Measurements from ENCODE around the gene INPP5B. TPM values are rescaled to one million over a fixed set of nuclear protein-coding genes. Genes with fewer than 3 reads are reported as not detected.

Gene INPP5B
- total and polyA plus RNA-seq, 2 of the 13 experiments (the other 11 are each of a cell fraction or from before 2014, with no cell fraction given), result 9.0 to 9.8 TPM

DNA sequence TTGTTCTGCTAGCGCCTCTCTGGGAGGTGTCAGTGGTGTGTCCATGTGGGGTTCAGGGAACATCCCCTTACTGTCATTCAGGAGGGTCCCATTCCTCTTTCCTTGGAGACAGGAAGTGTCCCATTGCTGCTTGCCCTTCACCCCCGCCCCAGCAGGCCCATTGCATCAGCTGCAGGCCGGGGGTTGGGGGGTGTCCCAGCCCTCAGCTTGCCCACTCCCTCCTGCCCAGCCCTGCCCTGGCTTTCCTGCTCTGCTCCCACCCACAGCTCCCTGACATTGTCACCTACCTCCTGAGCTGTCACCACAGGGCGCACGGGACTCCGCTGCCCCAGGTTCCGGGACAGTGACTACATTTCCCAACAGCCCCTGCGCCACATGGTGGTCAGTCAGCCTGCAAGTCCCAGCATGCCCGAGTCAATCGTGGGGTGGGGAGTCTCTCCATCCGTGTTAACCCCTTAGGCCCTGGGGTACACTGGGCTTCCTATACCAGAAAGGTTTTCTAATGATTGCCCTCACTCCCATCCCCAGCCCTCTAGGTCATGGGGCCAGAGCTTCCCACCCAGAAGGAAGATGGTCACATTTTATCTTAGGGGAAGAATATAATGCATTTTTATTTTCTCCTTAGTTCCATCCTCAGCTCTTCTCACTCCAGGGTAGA, at the start of gene INPP5B (continued):
- TF ChIP-seq, protein P1, sequence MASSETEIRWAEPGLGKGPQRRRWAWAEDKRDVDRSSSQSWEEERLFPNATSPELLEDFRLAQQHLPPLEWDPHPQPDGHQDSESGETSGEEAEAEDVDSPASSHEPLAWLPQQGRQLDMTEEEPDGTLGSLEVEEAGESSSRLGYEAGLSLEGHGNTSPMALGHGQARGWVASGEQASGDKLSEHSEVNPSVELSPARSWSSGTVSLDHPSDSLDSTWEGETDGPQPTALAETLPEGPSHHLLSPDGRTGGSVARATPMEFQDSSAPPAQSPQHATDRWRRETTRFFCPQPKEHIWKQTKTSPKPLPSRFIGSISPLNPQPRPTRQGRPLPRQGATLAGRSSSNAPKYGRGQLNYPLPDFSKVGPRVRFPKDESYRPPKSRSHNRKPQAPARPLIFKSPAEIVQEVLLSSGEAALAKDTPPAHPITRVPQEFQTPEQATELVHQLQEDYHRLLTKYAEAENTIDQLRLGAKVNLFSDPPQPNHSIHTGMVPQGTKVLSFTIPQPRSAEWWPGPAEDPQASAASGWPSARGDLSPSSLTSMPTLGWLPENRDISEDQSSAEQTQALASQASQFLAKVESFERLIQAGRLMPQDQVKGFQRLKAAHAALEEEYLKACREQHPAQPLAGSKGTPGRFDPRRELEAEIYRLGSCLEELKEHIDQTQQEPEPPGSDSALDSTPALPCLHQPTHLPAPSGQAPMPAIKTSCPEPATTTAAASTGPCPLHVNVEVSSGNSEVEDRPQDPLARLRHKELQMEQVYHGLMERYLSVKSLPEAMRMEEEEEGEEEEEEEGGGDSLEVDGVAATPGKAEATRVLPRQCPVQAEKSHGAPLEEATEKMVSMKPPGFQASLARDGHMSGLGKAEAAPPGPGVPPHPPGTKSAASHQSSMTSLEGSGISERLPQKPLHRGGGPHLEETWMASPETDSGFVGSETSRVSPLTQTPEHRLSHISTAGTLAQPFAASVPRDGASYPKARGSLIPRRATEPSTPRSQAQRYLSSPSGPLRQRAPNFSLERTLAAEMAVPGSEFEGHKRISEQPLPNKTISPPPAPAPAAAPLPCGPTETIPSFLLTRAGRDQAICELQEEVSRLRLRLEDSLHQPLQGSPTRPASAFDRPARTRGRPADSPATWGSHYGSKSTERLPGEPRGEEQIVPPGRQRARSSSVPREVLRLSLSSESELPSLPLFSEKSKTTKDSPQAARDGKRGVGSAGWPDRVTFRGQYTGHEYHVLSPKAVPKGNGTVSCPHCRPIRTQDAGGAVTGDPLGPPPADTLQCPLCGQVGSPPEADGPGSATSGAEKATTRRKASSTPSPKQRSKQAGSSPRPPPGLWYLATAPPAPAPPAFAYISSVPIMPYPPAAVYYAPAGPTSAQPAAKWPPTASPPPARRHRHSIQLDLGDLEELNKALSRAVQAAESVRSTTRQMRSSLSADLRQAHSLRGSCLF (CRISPR knock-in tag; IDR thresholded peaks at IDR 0.05; ENCODE audit: borderline replicate concordance), result no peak
- no peak for TF ChIP-seq ZBTB3 (CRISPR knock-in tag; IDR thresholded peaks at IDR 0.05; ENCODE audit: borderline replicate concordance, low read depth)
- TF ChIP-seq ZNF891 (CRISPR knock-in tag; IDR thresholded peaks at IDR 0.05), result peak; percentile 57; the same call in 1 of the 2 replicates
- no peak for TF ChIP-seq AKAP8 (CRISPR knock-in tag; IDR thresholded peaks at IDR 0.05)
- peak; percentile 95 for TF ChIP-seq TGIF2 (CRISPR knock-in tag; IDR thresholded peaks at IDR 0.05)
- TF ChIP-seq RBM22 (optimal IDR thresholded peaks at IDR 0.05; ENCODE audit: low read length), result no peak
- no peak for TF ChIP-seq HMGA1 (CRISPR knock-in tag; conservative IDR thresholded peaks at IDR 0.05)
- TF ChIP-seq GATAD1 (CRISPR knock-in tag; IDR thresholded peaks at IDR 0.05), result peak; percentile 75
- TF ChIP-seq, protein P2, sequence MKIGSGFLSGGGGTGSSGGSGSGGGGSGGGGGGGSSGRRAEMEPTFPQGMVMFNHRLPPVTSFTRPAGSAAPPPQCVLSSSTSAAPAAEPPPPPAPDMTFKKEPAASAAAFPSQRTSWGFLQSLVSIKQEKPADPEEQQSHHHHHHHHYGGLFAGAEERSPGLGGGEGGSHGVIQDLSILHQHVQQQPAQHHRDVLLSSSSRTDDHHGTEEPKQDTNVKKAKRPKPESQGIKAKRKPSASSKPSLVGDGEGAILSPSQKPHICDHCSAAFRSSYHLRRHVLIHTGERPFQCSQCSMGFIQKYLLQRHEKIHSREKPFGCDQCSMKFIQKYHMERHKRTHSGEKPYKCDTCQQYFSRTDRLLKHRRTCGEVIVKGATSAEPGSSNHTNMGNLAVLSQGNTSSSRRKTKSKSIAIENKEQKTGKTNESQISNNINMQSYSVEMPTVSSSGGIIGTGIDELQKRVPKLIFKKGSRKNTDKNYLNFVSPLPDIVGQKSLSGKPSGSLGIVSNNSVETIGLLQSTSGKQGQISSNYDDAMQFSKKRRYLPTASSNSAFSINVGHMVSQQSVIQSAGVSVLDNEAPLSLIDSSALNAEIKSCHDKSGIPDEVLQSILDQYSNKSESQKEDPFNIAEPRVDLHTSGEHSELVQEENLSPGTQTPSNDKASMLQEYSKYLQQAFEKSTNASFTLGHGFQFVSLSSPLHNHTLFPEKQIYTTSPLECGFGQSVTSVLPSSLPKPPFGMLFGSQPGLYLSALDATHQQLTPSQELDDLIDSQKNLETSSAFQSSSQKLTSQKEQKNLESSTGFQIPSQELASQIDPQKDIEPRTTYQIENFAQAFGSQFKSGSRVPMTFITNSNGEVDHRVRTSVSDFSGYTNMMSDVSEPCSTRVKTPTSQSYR (CRISPR knock-in tag; IDR thresholded peaks at IDR 0.05; ENCODE audit: borderline replicate concordance), result peak; percentile 14; the same call in 1 of the 2 replicates
- TF ChIP-seq, protein P3, sequence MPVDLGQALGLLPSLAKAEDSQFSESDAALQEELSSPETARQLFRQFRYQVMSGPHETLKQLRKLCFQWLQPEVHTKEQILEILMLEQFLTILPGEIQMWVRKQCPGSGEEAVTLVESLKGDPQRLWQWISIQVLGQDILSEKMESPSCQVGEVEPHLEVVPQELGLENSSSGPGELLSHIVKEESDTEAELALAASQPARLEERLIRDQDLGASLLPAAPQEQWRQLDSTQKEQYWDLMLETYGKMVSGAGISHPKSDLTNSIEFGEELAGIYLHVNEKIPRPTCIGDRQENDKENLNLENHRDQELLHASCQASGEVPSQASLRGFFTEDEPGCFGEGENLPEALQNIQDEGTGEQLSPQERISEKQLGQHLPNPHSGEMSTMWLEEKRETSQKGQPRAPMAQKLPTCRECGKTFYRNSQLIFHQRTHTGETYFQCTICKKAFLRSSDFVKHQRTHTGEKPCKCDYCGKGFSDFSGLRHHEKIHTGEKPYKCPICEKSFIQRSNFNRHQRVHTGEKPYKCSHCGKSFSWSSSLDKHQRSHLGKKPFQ (CRISPR knock-in tag; IDR thresholded peaks at IDR 0.05; ENCODE audit: insufficient replicate concordance), result no peak
- peak; percentile 9 for TF ChIP-seq JARID2 (CRISPR knock-in tag; IDR thresholded peaks at IDR 0.05; ENCODE audit: insufficient replicate concordance)
- TF ChIP-seq, protein P4, sequence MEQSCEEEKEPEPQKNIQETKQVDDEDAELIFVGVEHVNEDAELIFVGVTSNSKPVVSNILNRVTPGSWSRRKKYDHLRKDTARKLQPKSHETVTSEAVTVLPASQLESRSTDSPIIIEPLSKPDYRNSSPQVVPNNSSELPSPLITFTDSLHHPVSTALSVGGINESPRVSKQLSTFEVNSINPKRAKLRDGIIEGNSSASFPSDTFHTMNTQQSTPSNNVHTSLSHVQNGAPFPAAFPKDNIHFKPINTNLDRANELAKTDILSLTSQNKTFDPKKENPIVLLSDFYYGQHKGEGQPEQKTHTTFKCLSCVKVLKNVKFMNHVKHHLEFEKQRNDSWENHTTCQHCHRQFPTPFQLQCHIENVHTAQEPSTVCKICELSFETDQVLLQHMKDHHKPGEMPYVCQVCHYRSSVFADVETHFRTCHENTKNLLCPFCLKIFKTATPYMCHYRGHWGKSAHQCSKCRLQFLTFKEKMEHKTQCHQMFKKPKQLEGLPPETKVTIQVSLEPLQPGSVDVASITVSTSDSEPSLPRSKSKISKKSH (CRISPR knock-in tag; IDR thresholded peaks at IDR 0.05; ENCODE audit: borderline replicate concordance), result peak; percentile 89; the same call in 1 of the 2 replicates
- no peak for TF ChIP-seq ZNF3 (CRISPR knock-in tag; IDR thresholded peaks at IDR 0.05)
- TF ChIP-seq YEATS4 (CRISPR knock-in tag; IDR thresholded peaks at IDR 0.05; ENCODE audit: borderline replicate concordance), result peak; percentile 77; the same call in 1 of the 2 replicates
- TF ChIP-seq ZNF713 (CRISPR knock-in tag; IDR thresholded peaks at IDR 0.05), result 0 out of 2 replicates have a peak, but pooled peaks have one; percentile 44
- peak; percentile 19; the same call in 1 of the 2 replicates for TF ChIP-seq ZNF614 (CRISPR knock-in tag; IDR thresholded peaks at IDR 0.05; ENCODE audit: borderline replicate concordance)
- TF ChIP-seq TOPORS (CRISPR knock-in tag; IDR thresholded peaks at IDR 0.05), result no peak
- TF ChIP-seq ZNF350 (CRISPR knock-in tag; IDR thresholded peaks at IDR 0.05; ENCODE audit: borderline replicate concordance, low read depth), result peak; percentile 47; the same call in 1 of the 2 replicates
